ENCODE data around the gene VWA2. TPM values are rescaled to one million over a fixed set of nuclear protein-coding genes. Genes with fewer than 3 reads are reported as not detected.

VWA2 gene
- total RNA-seq, 1 experiment from 2014 or later, result 1.6 TPM

- Histone ChIP-seq H3K56ac (ENCODE audit: insufficient read length, low read depth, low read length) (no peak overlapping the region), H3K79me1 (ENCODE audit: insufficient read depth, low read depth, low read length, poor library complexity, severe bottlenecking) (no peaks in the 10 kb centered on the region), H3K18ac (ENCODE audit: insufficient read length, low read depth, low read length) (no peak overlapping the region), H3K23me2 (ENCODE audit: insufficient read length, low read depth, low read length, poor library complexity, severe bottlenecking) (no peaks in the 10 kb centered on the region), H4K5ac (ENCODE audit: insufficient read length, low read depth, low read length) (no peak overlapping the region), H4K20me1 (ENCODE audit: control insufficient read depth, insufficient read depth, insufficient read length) (no peaks in the 10 kb centered on the region), H4K91ac (ENCODE audit: insufficient read length, low read depth, low read length) (no peak overlapping the region), H2BK12ac (ENCODE audit: insufficient read length, low read depth, low read length) (no peak overlapping the region), H3K27ac (ENCODE audit: insufficient read length, low read depth, low read length) (no peak overlapping the region), H4K8ac (replicated peaks; ENCODE audit: insufficient read length, low read depth, low read length) (no peak overlapping the region), H3K23ac (ENCODE audit: insufficient read length, low read depth, low read length) (no peak overlapping the region), H3T11ph (ENCODE audit: low read length) (no peak overlapping the region), H3K4me2 (ENCODE audit: insufficient read depth, insufficient read length, low read length) (no peak overlapping the region), H2BK20ac (ENCODE audit: low read depth, low read length, poor library complexity, severe bottlenecking) (no peak overlapping the region), H2BK120ac (ENCODE audit: low read depth, low read length, poor library complexity, severe bottlenecking) (no peak overlapping the region), H3K14ac (ENCODE audit: insufficient read depth, low read length) (no peak overlapping the region), H2BK15ac (ENCODE audit: low read depth, low read length) (no peak overlapping the region), H2AFZ (ENCODE audit: low read length) (no peak overlapping the region), H2AK5ac (ENCODE audit: insufficient read length, low read length) (no peak overlapping the region), H2BK5ac (ENCODE audit: insufficient read length, low read length) (no peak overlapping the region), H3K4me1 (ENCODE audit: insufficient read depth, low read length) (no peaks in the 10 kb centered on the region), H3K9me3 (ENCODE audit: control insufficient read depth, low read depth, low read length) (no peaks in the 10 kb centered on the region), H3K27me3 (ENCODE audit: insufficient read depth, low read length) (no peaks in the 10 kb centered on the region), H3K79me2 (ENCODE audit: insufficient read depth, low read length) (no peaks in the 10 kb centered on the region), H3K9ac (ENCODE audit: extremely low read depth, insufficient read length, low read length) (no peak overlapping the region), H3K4ac (ENCODE audit: low read depth, low read length) (no peak overlapping the region)
- no peaks in the 10 kb centered on the region; the same call in 1 of the 2 replicates for H3K27me3 Mint-ChIP-seq (ENCODE audit: low read depth)
- WGBS (ENCODE audit: extremely low coverage, insufficient read length, low lambda C conversion rate), result no CpG with 5 or more reads among the region's 5 CpGs
- TF ChIP-seq CTCF (conservative IDR thresholded peaks at IDR 0.05), result no peak
- H3K27ac Mint-ChIP-seq, result no peak overlapping the region
- peaks cover 9 to 18% (median 14%) of the 10 kb centered on the region in 3 experiments for H3K36me3 Mint-ChIP-seq (ENCODE audit: insufficient read depth in 1 of 3, low read depth in 3 of 3)
- H3K4me3 Mint-ChIP-seq, result no peak overlapping the region
- peaks cover 11 to 13% of the 10 kb centered on the region in 2 experiments for H3K9me3 Mint-ChIP-seq
- DNase-seq, result no peak
- peaks cover 0 to 2% of the 10 kb centered on the region in 2 experiments; a peak in 2 of 4 replicates for H3K4me1 Mint-ChIP-seq
Observed at GRCh38 chr10:114252092-114252491, 13.0 kb downstream of the VWA2 start.
